Epithelial cell of proximal tubule (primary cell): Measurements from ENCODE around the gene BAIAP2L2. TPM values are rescaled to one million over a fixed set of nuclear protein-coding genes. Genes with fewer than 3 reads are reported as not detected.
A peak's percentile ranks its signal among the peaks of the same experiment; 100 is the strongest.

Experiments used
- DNase-seq: peaks from one replicate; pipeline ENCODE4 v3.0.0-alpha.2; 2011; ENCODE audit warnings: low read depth
- H3K4me3 ChIP-seq: 2 replicates; pipeline ENCODE4 v1.5.1; 2011; ENCODE audit warnings: low read depth, mild to moderate bottlenecking, low read length
- CTCF ChIP-seq: conservative IDR thresholded peaks from 2 replicates; pipeline ENCODE4 v1.5.1; 2012; ENCODE audit warnings: low read depth, mild to moderate bottlenecking, low read length
- total RNA-seq: library from RNA; depleted of rRNA; stranded (reverse); fragments of >200 nt; gene quantifications from 2 replicates; pipeline ENCODE4 v1.2.3, GENCODE V29; 2015

Gene BAIAP2L2
- total RNA-seq, 1 donor from 2014 or later = 6.5 TPM

GRCh38 chr22:38106814-38107578 is 3.5 kb downstream of the BAIAP2L2 start:
- DNase-seq = no peak
- TF ChIP-seq CTCF = no peak
- no peak overlapping the region for H3K4me3 ChIP-seq

GRCh38 chr22:38104084-38104483 is 6.4 kb downstream of the BAIAP2L2 start:
- no peak for DNase-seq
- peak; percentile 59 for TF ChIP-seq CTCF
- no peak overlapping the region for H3K4me3 ChIP-seq

GRCh38 chr22:38103641-38104040 is 6.8 kb downstream of the BAIAP2L2 start:
- no peak for DNase-seq
- no peak overlapping the region for H3K4me3 ChIP-seq
- TF ChIP-seq CTCF = no peak

GRCh38 chr22:38098410-38099249 is 11.9 kb downstream of the BAIAP2L2 start:
- TF ChIP-seq CTCF = no peak
- DNase-seq = no peak

GRCh38 chr22:38097557-38098409 is 12.7 kb downstream of the BAIAP2L2 start:
- DNase-seq = no peak
- peak; percentile 8 for TF ChIP-seq CTCF
- no peak overlapping the region for H3K4me3 ChIP-seq

More at GRCh38 chr22:38098410-38099249, 11.9 kb downstream of the BAIAP2L2 start:
- H3K4me3 ChIP-seq = no peak overlapping the region

GRCh38 chr22:38097058-38097457 is 13.4 kb downstream of the BAIAP2L2 start:
- no peak for TF ChIP-seq CTCF
- no peak for DNase-seq
- no peak overlapping the region for H3K4me3 ChIP-seq
